Esophagus muscularis mucosa (tissue), 4 donors: Measurements from ENCODE around the gene FLACC1. TPM values are rescaled to one million over a fixed set of nuclear protein-coding genes. Genes with fewer than 3 reads are reported as not detected.

Experiments used
- DNase-seq: peaks from one replicate; pipeline ENCODE4 v3.0.0-alpha.2; 2017; ENCODE audit errors: extremely low spot score
- H3K27ac ChIP-seq, 4 donors: fragments of 200-600 bp; sonication (generic); replicated peaks in 1 of 4; 1 replicate in 3 of 4; 2 replicates in 1 of 4; pipeline ENCODE4 v1.5.1; 2016 to 2019; ENCODE audit warnings: mild to moderate bottlenecking in 1 of 4
- H3K27me3 ChIP-seq, 4 donors: fragments of 200-600 bp; sonication (generic); one replicate each; pipeline versions ENCODE4 v1.5.1 to v1.6.0; 2016 to 2019
- H3K36me3 ChIP-seq, 4 donors: fragments of 200-600 bp; sonication (generic); one replicate each; pipeline ENCODE4 v1.5.1; 2016 to 2019
- H3K4me1 ChIP-seq, 4 donors: fragments of 200-600 bp; sonication (generic); one replicate each; pipeline ENCODE4 v1.5.1; 2016 to 2019
- H3K4me3 ChIP-seq, 4 donors: fragments of 200-600 bp; sonication (generic); 1 replicate in 2 of 4; 2 replicates in 2 of 4; pipeline ENCODE4 v1.5.1; 2016 to 2019; ENCODE audit warnings: mild to moderate bottlenecking in 4 of 4, moderate library complexity in 1 of 4
- H3K9me3 ChIP-seq, 4 donors: fragments of 200-600 bp; sonication (generic); 1 replicate in 3 of 4; 2 replicates in 1 of 4; pipeline ENCODE4 v1.5.1; 2016 to 2019
- EP300 ChIP-seq: sonication (generic); formaldehyde crosslinking; IDR thresholded peaks from one replicate; pipeline ENCODE4 v1.6.1; 2017; ENCODE audit warnings: antibody characterized with exemption
- POLR2A ChIP-seq: fragments of 450-650 bp; IDR thresholded peaks from one replicate; pipeline ENCODE4 v1.6.1; 2017; ENCODE audit warnings: antibody characterized with exemption, moderate library complexity, mild to moderate bottlenecking, low read depth
- POLR2AphosphoS5 ChIP-seq, 2 donors: sonication (generic); formaldehyde crosslinking; IDR thresholded peaks; one replicate each; pipeline ENCODE4 v1.6.1; 2017; ENCODE audit warnings: antibody characterized with exemption in 2 of 2
- WGBS: methylation state at CpG from one replicate; pipeline ENCODE4 v1.1.5; 2018; 5-methylcytosine and 5-hydroxymethylcytosine counted together
- intact Hi-C: fragments of 100-400 bp; cut with DNase I; formaldehyde crosslinking; loops from one replicate; pipeline ENCODE4 v1.15.1; 2023
- total RNA-seq, 4 donors: library from RNA; depleted of rRNA; stranded (reverse); fragments of >200 nt; gene quantifications; one replicate each; pipeline versions ENCODE4 v1.1.0 to v1.2.1, GENCODE V29; 2016
- TF ChIP-seq, protein P1 (sequence below), 3 experiments: fragments of 200-600 bp in 2 of 3; fragments of 450-650 bp in 1 of 3; sonication (generic) in 2 of 3; IDR thresholded peaks; one replicate each; pipeline ENCODE4 v1.5.1; 2017 to 2019; ENCODE audit warnings: antibody characterized with exemption in 3 of 3, mild to moderate bottlenecking in 2 of 3, moderate library complexity in 1 of 3

The FLACC1 gene
- total RNA-seq, 4 donors from 2014 or later = 1.2 to 5.1 (median 4.2) TPM

DNA sequence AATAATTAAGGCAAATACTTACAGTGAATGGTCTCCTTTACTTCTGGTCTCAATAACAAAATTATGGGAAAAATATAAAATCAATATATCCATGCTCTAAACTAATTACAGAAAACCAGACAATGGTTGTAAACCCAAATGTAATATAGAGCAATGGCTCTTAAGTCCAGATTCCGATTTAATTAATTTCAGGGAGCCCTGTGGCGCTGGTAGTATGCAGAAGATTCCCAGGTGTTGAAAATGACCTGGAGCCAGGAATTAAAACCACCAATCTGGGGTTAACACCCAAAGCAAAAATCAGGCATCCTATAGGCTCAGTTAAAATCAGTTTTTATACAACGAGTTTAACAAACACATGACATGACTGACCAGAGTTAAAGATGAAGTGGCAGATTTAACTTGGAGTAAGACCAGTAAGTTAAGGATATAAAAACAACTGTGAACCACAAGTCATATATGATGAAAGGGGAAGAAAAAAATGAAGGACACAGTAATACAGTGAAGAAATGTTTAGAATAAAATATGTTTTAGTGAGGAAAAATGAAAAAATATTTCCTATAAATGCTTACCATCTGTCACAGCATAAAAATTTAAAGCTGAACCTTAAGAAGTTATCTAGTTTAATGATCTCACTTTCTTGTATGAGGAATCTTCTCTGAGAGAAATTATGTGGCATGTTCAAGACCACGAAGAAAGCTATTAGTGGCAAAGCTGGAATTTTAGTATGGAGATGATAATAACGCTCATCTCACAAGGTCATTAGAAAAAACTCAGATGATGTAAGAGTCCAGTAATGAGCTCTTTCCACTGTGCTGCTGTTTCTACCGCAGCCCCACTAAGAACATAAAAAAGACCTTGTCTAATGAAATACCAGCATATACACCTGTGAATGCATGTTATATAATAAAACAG lies 45.8 kb upstream of the FLACC1 start:
- Histone ChIP-seq H3K4me1 (peaks cover 28 to 77% (median 68%) of the 10 kb centered on the region in 4 donors), H3K4me3 (no peak overlapping the region), H3K27ac (peak overlapping the region; percentile 9 to 76 (median 22)), H3K9me3 (no peaks in the 10 kb centered on the region), H3K27me3 (no peaks in the 10 kb centered on the region), H3K36me3 (peaks cover under 1 to 17% (median 9%) of the 10 kb centered on the region in 4 donors)
- 68% methylated on average over 6 of the region's 6 CpGs for WGBS
- intact Hi-C loops = loop anchor here (2.0 kb wide), 1 partner anchor 48 kb away; the partner anchor contains the start of genes STRADB and TRAK2
- no peak for DNase-seq
- TF ChIP-seq, protein P1, sequence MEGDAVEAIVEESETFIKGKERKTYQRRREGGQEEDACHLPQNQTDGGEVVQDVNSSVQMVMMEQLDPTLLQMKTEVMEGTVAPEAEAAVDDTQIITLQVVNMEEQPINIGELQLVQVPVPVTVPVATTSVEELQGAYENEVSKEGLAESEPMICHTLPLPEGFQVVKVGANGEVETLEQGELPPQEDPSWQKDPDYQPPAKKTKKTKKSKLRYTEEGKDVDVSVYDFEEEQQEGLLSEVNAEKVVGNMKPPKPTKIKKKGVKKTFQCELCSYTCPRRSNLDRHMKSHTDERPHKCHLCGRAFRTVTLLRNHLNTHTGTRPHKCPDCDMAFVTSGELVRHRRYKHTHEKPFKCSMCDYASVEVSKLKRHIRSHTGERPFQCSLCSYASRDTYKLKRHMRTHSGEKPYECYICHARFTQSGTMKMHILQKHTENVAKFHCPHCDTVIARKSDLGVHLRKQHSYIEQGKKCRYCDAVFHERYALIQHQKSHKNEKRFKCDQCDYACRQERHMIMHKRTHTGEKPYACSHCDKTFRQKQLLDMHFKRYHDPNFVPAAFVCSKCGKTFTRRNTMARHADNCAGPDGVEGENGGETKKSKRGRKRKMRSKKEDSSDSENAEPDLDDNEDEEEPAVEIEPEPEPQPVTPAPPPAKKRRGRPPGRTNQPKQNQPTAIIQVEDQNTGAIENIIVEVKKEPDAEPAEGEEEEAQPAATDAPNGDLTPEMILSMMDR (IDR thresholded peaks at IDR 0.05) = no peak
- no peak for TF ChIP-seq POLR2A

DNA sequence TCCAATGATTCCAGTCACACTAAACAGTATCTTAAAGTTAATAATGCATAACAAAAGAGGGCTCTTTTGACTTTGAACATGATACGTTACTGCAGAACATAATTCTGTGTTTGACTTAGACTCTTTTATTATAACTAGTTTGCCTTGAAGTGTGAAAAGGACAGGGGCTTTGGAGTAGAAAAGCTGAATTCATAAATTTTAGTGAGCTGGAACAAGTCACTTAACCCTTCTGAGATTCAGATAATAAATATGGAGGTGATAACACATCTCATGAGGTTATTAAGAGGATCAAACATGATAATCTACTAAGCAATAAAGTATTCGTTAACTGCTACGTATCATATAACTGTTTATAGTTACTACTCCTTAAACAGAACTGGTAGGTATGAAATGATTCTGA lies 44.7 kb upstream of the FLACC1 start:
- Histone ChIP-seq H3K36me3 (peaks cover 9 to 28% (median 20%) of the 10 kb centered on the region in 4 donors), H3K27ac (no peak overlapping the region), H3K4me1 (peaks cover 28 to 66% (median 59%) of the 10 kb centered on the region in 4 donors), H3K4me3 (no peak overlapping the region), H3K27me3 (no peaks in the 10 kb centered on the region), H3K9me3 (no peaks in the 10 kb centered on the region)
- 71% methylated on average over 3 of the region's 3 CpGs for WGBS
- no peak for DNase-seq
- TF ChIP-seq EP300 = no peak
- TF ChIP-seq, protein P1 (IDR thresholded peaks at IDR 0.05) = no peak
- no peak for TF ChIP-seq POLR2AphosphoS5 (IDR thresholded peaks at IDR 0.05)
- TF ChIP-seq POLR2A = no peak
- intact Hi-C loops = loop anchor here (2.0 kb wide), 1 partner anchor 49 kb away; the partner anchor contains the start of genes STRADB and TRAK2

DNA sequence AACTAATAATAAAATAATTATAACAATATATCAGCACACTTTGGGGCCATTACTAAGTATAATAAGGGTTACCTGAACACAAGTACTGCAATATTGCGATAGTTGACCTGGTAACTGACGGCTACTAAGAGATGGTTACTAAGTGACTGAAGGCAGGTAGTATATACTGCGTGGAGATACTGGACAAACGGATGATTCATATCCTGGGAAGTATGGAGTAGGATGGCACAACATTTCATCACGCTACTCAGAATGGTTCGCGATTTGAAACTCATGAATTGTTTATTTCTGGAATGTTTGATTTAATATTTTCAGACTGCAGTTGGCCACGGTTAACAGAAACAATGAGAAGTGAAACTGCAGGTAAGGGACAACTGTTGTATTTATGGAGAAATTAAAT lies 39.5 kb upstream of the FLACC1 start:
- Histone ChIP-seq H3K4me1 (peaks cover 7 to 14% (median 11%) of the 10 kb centered on the region in 4 donors), H3K36me3 (peaks cover 40 to 80% (median 62%) of the 10 kb centered on the region in 4 donors), H3K27ac (no peak overlapping the region), H3K9me3 (no peaks in the 10 kb centered on the region), H3K27me3 (no peaks in the 10 kb centered on the region), H3K4me3 (no peak overlapping the region)
- 87% methylated on average over 8 of the region's 8 CpGs for WGBS
- intact Hi-C loops = no loop called here
- DNase-seq = no peak
- no peak for TF ChIP-seq POLR2A
- TF ChIP-seq, protein P1 (IDR thresholded peaks at IDR 0.05) = no peak
- TF ChIP-seq POLR2AphosphoS5 (IDR thresholded peaks at IDR 0.05) = no peak
- TF ChIP-seq EP300 = no peak

DNA sequence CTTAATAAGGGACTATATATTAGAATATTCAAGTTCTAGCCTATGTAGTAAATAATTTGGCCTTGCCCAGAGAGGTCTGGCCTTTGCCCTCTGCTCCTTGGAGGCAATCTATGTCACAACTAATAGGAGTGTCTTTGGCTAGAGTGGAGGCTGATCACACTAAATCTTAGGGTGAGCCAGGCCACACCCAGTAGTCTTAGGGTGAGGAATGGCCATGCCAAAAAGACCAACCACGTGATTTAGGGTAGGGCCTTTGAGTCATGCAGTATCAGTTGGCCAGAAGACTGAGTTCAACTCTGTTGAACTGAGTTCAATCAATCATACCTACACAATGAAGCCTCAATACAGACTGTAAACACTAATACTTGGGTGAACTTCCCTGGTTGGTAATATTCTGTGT lies 26.0 kb upstream of the FLACC1 start:
- Histone ChIP-seq H3K4me3 (no peak overlapping the region), H3K9me3 (no peaks in the 10 kb centered on the region), H3K36me3 (peaks cover 41 to 98% (median 76%) of the 10 kb centered on the region in 4 donors), H3K4me1 (no peaks in the 10 kb centered on the region), H3K27me3 (no peaks in the 10 kb centered on the region), H3K27ac (no peak overlapping the region)
- intact Hi-C loops = no loop called here
- no peak for DNase-seq
- TF ChIP-seq, protein P1 (IDR thresholded peaks at IDR 0.05) = no peak
- TF ChIP-seq EP300 = no peak
- TF ChIP-seq POLR2AphosphoS5 (IDR thresholded peaks at IDR 0.05) = no peak
- no peak for TF ChIP-seq POLR2A
- 91% methylated on average over 1 of the region's 1 CpG for WGBS
